GF-D8 (cell line): ENCODE data around the gene HOXA5.

ENCODE experiments used
- DNase-seq: peaks from one replicate; lab custom pipeline; 2025; lab: John Stamatoyannopoulos, UW

HOXA5 gene

DNA sequence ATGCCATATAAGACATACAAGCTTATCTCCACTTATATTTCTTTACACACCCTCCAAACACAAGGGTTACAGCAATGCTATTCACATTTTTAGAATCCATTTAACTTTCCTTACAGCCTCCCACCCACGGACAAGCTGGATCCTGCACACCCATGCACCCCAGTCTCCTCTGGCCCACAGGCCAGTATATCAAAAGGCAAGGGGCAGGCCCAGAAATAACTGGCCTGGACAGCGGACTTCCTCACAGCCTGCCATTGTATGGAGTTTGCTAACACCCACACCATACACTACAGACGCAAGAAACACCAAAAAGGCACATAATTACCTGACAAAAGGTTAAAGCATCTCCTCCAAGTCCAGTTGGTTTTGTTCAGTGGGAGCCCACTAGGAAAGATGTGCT, 24.9 kb downstream of the HOXA5 start:
- DNase-seq = no peak

DNA sequence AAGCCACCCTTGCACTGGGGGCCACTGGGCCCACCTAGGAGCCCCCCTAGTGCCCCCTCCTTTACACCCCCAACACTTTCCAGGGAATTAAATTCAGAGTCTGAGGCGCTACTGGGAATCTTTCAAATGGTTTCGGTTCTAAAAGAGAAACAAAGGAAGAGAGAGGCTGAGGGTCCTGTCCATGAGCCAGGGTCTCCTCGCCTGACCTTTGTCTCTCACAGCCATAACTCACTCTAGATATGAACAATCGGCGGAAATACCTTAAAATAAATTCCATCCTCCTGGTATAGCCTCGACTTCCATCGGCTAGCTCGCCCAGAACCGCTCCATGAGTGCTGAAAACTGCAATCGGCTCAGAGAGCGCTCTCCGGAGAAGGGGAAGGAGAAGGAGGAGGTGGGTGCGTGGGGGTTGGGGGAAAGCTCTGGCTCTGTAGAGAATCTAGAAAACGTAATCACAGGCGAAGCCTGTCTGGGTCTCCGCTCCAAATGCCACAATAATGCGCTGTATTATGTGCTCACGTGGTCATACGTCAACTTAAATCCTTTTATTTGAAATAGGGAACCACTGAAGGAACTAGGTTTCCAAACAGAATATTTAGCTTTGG, 25.5 kb downstream of the HOXA5 start:
- DNase-seq = no peak

DNA sequence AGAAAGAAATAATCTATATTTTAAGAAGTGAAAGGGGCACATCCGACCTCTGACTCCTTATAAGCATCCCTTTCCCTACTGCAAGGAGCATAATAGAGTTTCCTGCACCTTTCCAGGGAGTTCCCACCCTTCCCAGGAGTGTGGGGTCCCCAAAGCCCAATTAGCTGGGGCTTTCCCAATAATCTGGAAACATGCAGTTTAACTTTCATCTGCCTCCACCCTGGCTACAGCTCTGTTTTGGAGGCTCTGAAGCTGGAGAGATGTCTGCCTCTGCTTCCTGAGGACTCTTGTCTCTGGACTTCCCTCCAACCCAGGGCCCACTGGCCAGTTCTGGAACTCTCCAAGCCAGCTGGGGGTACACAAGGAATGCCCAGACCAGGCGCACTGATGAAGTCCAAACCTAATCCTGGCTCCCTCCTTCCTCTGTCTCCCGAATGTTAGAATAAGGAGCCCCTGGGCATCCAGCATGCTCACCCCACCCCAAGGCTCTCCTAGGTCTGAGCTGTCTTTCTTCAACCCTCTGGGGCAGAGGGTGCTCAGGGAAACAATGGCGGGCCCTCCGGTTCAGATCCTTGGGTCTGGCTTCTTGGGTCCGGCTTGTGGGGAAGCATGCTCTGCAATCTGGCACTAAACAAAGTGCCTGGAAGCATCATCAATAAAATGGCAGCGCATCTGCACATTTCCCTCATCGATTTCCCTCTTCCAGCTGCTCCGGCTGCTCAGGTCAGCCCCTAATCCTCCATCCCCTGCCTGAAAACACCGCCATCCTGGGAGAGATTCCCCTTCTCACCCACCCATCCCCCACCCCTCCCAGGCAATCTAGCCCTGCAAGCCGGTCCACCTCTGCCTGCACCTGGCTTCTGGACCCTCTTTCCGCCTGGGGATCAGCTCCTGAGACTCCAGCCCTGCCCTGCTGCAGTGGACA, 26.3 kb downstream of the HOXA5 start:
- no peak for DNase-seq

- no peak for DNase-seq
Observed at GRCh38 chr7:27116031-27116961, 27.2 kb downstream of the HOXA5 start.

- DNase-seq = no peak
Observed at GRCh38 chr7:27115221-27116026, 28.1 kb downstream of the HOXA5 start.

GRCh38 chr7:27114881-27115220, 28.6 kb downstream of the HOXA5 start:
- no peak for DNase-seq

DNA sequence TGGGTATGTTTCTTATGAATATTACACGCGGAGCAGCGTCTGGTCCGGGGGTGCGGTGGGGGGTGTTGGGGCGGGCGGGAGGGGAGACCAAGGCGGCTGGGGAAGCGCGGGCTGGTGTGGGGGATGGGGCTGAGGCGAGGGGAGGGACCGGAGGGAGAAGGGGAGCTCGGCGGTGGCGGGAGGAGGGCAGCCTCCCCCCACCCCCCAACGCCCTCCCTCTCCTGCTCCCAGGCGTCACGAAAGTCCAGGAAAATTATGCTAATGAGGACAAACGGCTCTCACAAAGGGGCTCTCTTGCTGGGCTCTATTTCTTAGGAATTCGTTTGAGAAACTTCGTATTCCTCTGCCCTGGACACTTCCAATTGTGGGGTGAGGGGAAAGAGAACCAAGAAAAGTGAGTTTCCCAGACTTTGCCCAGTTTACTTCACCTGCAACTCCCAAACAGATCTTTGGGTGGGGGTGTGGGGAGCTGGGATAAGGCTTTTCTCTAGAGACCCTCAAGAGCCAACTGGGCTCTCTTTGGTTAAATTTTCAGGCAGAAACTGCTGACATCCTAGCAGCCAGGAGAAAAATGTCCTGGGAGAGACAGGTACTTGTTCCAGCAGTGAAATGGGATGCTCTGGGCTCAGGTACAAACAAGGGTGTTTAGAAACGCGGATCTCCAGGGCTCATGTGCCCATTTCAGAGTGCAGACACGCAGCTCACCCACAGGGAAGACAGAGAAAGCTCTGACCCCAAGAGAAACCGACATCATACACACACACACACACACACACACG, 29.3 kb downstream of the HOXA5 start:
- no peak for DNase-seq

DNA sequence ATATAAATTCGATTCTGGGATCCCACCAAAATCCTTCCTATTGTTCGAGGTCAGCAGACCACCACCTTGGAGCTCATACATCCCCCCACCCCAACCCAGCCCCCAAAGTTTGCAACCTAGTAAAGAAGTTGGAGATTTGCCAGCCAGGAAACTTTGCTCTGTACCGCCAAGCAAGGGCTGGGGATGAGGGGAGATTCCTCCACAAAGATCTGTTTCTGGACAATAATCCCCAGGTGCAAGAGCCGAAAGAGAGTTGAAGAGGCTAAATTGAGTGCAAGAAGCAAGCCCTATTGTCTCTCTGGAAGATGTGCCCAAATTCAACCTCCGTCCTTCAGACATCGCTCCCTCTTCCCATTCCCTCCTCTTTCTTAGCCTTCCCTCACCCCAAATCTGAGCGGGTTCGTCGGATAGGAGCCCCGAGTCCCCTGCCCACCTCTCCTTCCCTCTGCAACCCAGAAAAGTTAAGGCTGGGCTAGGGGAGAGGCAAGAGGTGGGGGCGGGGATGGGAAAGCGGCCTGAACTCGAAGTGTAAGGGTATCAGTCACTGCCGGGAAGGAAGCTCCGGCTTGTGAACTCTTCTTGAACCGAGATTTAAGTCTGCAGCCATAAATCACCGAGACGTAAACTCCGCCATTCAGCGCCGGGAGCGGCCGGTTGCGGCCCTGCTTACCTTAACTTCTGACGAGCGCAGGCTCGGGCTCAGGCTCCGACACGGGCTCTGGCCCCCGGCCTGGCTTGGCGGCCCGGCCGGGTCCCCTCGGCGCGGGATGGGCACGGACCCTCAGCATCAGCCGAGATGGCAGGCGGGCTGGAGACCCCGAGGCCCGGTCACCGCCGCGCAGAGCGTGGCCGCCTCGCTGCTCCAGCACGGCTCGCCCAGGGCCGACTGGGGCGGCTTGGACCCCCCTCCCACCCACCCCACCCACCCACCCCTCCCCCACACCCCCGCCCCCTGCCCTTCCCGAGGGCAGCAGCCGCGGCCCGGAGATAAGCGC, 30.2 kb downstream of the HOXA5 start:
- no peak for DNase-seq

DNA sequence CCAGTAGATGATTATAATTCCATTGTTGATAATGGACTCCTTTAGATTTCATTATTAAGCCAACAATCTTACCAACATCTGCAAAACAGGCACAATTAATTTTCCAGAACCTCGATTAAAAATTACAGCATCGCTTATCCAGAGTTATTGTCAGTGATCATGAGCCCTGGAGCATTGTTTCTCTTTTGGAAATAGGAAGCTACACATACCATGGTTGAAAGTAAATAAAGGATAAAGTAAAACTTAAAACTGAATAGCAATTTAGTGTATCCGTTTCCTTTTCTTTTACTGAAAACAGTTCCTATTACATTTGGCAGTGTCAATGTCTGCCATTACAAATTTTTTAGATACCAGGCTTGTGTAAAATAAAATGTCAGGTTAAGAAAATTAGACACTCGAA, 31.1 kb downstream of the HOXA5 start:
- DNase-seq = no peak

GRCh38 chr7:27111751-27112277, 31.7 kb downstream of the HOXA5 start:
- no peak for DNase-seq

- no peak for DNase-seq
Observed at GRCh38 chr7:27111042-27111750, 32.3 kb downstream of the HOXA5 start.

DNA sequence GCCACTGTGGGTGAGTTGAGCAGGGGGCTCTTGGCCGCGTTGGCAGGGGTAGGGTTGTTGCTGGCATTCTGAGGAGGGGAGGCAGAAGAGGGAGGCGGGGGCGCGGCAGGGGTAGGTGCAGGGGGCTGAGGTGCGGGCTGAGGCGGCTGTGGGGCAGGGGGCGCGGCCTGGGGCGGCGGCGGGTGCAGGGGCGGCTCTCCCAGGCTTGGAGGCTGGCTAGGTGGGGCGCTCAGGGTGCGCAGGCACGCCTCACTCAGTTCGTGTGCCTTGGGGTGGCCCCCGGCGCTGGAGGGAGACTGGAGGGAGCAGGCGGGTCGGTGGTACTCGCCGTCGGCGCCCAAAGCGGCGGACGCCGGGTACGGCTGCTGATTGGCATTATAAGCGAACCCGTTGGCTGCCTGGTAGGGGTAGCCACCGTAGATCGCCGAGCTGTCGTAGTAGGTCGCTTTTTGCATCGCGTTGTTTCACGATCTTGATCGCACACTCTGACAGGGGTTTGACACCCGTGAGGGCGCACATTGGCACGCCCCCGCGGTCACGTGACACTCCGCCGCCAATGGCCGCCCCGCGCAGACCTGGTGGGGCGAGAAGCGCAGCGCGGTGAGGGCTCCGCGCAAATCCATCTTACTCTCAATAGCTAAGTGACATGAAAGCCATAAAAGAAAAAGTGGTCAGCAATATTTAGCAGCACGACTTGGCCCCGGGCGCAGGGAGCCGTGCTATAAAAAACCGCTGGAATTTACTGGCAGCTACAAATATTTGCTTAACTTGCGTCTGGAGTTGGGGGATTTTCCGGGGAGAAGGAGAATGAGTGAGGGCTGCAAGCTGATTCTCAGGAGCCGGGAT, 33.1 kb downstream of the HOXA5 start:
- DNase-seq = no peak

DNA sequence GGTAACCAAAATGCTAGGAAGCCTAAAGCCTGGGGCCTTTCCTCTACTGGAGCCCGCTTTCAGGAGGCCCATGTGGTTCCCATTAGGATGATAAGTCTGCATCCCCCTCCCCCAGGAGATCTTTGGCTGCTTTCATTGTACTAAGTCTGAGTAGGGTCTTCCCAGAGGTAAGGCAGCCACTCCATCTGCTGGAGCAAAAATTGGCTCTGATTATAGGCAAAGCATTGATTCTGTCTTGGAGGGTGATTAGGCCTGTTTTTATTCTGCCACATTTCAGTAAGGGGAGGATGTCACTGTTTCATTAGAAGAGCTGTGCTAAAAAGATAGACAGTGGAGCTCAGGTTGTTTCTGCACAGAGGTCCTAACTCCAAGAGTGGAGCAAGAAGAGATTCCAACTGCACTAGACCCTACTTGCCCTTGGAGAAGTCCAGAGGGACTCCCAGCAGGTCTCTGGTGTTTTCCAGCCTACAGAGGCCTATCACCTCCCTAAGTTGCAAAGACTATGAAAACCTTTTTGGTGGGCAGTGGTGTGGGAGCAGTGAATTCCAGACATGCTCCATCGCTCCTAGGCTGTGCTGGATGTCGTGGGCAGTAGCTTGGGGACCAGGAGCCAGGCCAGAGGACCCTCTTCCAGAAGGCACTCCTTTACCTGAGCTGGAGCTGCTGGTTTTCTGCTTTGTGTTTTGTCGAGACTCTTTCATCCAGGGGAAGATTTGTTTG, 33.9 kb downstream of the HOXA5 start:
- no peak for DNase-seq

- DNase-seq = no peak
Observed at GRCh38 chr7:27108390-27109127, 34.9 kb downstream of the HOXA5 start.

- DNase-seq = no peak
Observed at GRCh38 chr7:27107391-27108381, 35.8 kb downstream of the HOXA5 start.
